HCT116 (cell line): ENCODE results near the gene MTMR10. TPM values are rescaled to one million over a fixed set of nuclear protein-coding genes. Genes with fewer than 3 reads are reported as not detected.

ENCODE experiments used
- ATAC-seq: fragments of 200-7000 bp; cut with Tn5 transposase; 2 replicates; pipeline ENCODE4 v1.9.1; 2020; ENCODE audit warnings: mild to moderate bottlenecking, moderate library complexity
- BruUV-seq: library from RNA; stranded (reverse); fragments of 400-500 nt; replicated peaks from 2 replicates; lab custom pipeline; 2021; lab: Mats Ljungman, UMichigan
- CTCF ChIA-PET: fragments of 300-600 bp; sonication (Branson Sonifier 250); formaldehyde crosslinking; loops from one replicate; lab custom pipeline; 2021; ENCODE audit warnings: antibody characterized with exemption; lab: Charles Lee
- POLR2A ChIA-PET: fragments of 300-600, 350-600 bp; sonication (Branson Sonifier 250); formaldehyde crosslinking; loops from one replicate; lab custom pipeline; 2021; ENCODE audit warnings: antibody characterized with exemption; lab: Charles Lee
- RAD21 ChIA-PET, 2 experiments: fragments of 300-600 bp; sonication (Branson Sonifier 250); formaldehyde crosslinking; loops; one replicate each; lab custom pipeline; 2023; ENCODE audit warnings: low total read pairs in 2 of 2; ENCODE audit not compliant: uncharacterized antibody in 2 of 2, unreplicated experiment in 2 of 2, low non-redundant PET in 1 of 2; lab: Charles Lee
- DNase-seq: peaks from one replicate; pipeline ENCODE4 v3.0.0-alpha.2; 2010; ENCODE audit warnings: low read depth, low spot score
- H2AFZ ChIP-seq: fragments of 200-600 bp; shearing (Covaris generic), sonication (generic); 2 replicates; pipeline ENCODE4 v1.6.1; 2017; ENCODE audit warnings: low read depth, mixed run types, mixed read lengths, antibody characterized with exemption, low read length; ENCODE audit not compliant: poor library complexity, severe bottlenecking
- H3K27ac ChIP-seq: 2 replicates; pipeline ENCODE4 v1.5.1; 2012; ENCODE audit warnings: low read depth, low read length
- H3K27me3 ChIP-seq: fragments of 200-600 bp; sonication (generic); 2 replicates; pipeline ENCODE4 v1.6.1; 2016; ENCODE audit warnings: mixed run types, low read length, mixed read lengths; ENCODE audit not compliant: insufficient read depth
- H3K36me3 ChIP-seq, 2 experiments: fragments of 200-500 bp in 1 of 2; fragments of 200-600 bp in 1 of 2; sonication (Bioruptor generic) in 1 of 2; sonication (generic) in 1 of 2; 2 replicates each; pipeline versions ENCODE4 v1.5.1 to v1.6.1; 2014 to 2016; ENCODE audit warnings: low read length in 2 of 2, inconsistent platforms in 1 of 2, mixed read lengths in 1 of 2, mixed run types in 1 of 2; ENCODE audit not compliant: insufficient read depth in 2 of 2, control insufficient read depth in 1 of 2
- H3K4me1 ChIP-seq, 2 experiments: fragments of 200-600 bp in 1 of 2; sonication (generic) in 1 of 2; 2 replicates each; pipeline versions ENCODE4 v1.5.1 to v1.6.1; 2012 to 2017; ENCODE audit warnings: low read length in 2 of 2, inconsistent platforms in 1 of 2, mild to moderate bottlenecking in 1 of 2, mixed read lengths in 1 of 2, mixed run types in 1 of 2, moderate library complexity in 1 of 2; ENCODE audit not compliant: insufficient read depth in 2 of 2, control insufficient read depth in 1 of 2
- H3K4me2 ChIP-seq: fragments of 200-600 bp; sonication (generic); 2 replicates; pipeline ENCODE4 v1.6.1; 2017; ENCODE audit warnings: mixed run types, low read length, mixed read lengths
- H3K4me3 ChIP-seq, 2 experiments: fragments of 200-600 bp in 1 of 2; sonication (generic) in 1 of 2; replicated peaks in 1 of 2; 2 replicates each; pipeline ENCODE4 v1.5.1; 2011 to 2016; ENCODE audit warnings: low read length in 2 of 2, control low read depth in 1 of 2, low read depth in 1 of 2, mild to moderate bottlenecking in 1 of 2, mixed read lengths in 1 of 2, mixed run types in 1 of 2
- H3K79me2 ChIP-seq: fragments of 200-600 bp; sonication (generic); 2 replicates; pipeline ENCODE4 v1.6.1; 2017; ENCODE audit warnings: mild to moderate bottlenecking, mixed run types, low read length, moderate library complexity, mixed read lengths; ENCODE audit not compliant: insufficient read depth
- H3K9ac ChIP-seq: fragments of 200-600 bp; sonication (generic); 2 replicates; pipeline ENCODE4 v1.6.1; 2016; ENCODE audit warnings: low read length, mixed read lengths
- H3K9me2 ChIP-seq: fragments of 200-600 bp; sonication (generic), shearing (Covaris generic); 2 replicates; pipeline ENCODE4 v1.6.1; 2017; ENCODE audit warnings: mixed run types, mild to moderate bottlenecking, moderate library complexity; ENCODE audit not compliant: insufficient read depth
- H3K9me3 ChIP-seq, 2 experiments: fragments of 200-500 bp in 1 of 2; fragments of 200-600 bp in 1 of 2; sonication (Bioruptor generic) in 1 of 2; sonication (generic) in 1 of 2; 2 replicates each; pipeline ENCODE4 v1.6.1; 2014 to 2017; ENCODE audit warnings: low read length in 2 of 2, mixed read lengths in 2 of 2, inconsistent platforms in 1 of 2, low read depth in 1 of 2, mild to moderate bottlenecking in 1 of 2, mixed run types in 1 of 2, moderate library complexity in 1 of 2; ENCODE audit not compliant: control insufficient read depth in 1 of 2, insufficient read depth in 1 of 2
- H4K20me1 ChIP-seq: fragments of 200-600 bp; sonication (generic), shearing (Covaris generic); 2 replicates; pipeline ENCODE4 v1.6.1; 2017; ENCODE audit warnings: mixed run types, mild to moderate bottlenecking, moderate library complexity; ENCODE audit not compliant: insufficient read depth
- CBX3 ChIP-seq: IDR thresholded peaks from 2 replicates; pipeline ENCODE4 v1.6.1; 2012; ENCODE audit warnings: low read depth
- CEBPB ChIP-seq: IDR thresholded peaks from 2 replicates; pipeline ENCODE4 v1.6.1; 2012; ENCODE audit warnings: low read depth
- CTCF ChIP-seq, 3 experiments: fragments of 200-600 bp in 1 of 3; sonication (generic) in 1 of 3; IDR thresholded peaks in 2 of 3; conservative IDR thresholded peaks in 1 of 3; 2 replicates each; pipeline ENCODE4 v1.5.1; 2012 to 2017; ENCODE audit warnings: low read depth in 2 of 3, low read length in 2 of 3, antibody characterized with exemption in 1 of 3, borderline replicate concordance in 1 of 3, control low read depth in 1 of 3, mild to moderate bottlenecking in 1 of 3, mixed read lengths in 1 of 3, mixed run types in 1 of 3, moderate library complexity in 1 of 3; ENCODE audit not compliant: insufficient read depth in 1 of 3
- EGR1 ChIP-seq: IDR thresholded peaks from 2 replicates; pipeline ENCODE4 v1.6.1; 2012; ENCODE audit warnings: low read depth
- ELF1 ChIP-seq: IDR thresholded peaks from 2 replicates; pipeline ENCODE4 v1.6.1; 2012; ENCODE audit warnings: low read depth, borderline replicate concordance
- EZH2 ChIP-seq: fragments of 200-600 bp; sonication (generic); IDR thresholded peaks from 2 replicates; pipeline ENCODE4 v1.6.1; 2017; ENCODE audit warnings: antibody characterized with exemption, mixed run types
- EZH2phosphoT487 ChIP-seq: fragments of 200-600 bp; IDR thresholded peaks from 2 replicates; pipeline ENCODE4 v1.6.1; 2018; ENCODE audit warnings: antibody characterized with exemption, borderline replicate concordance
- FOSL1 ChIP-seq: IDR thresholded peaks from 2 replicates; pipeline ENCODE4 v1.6.1; 2012; ENCODE audit warnings: low read depth
- MAX ChIP-seq: IDR thresholded peaks from 2 replicates; pipeline ENCODE4 v1.6.1; 2012
- POLR2A ChIP-seq: IDR thresholded peaks from 2 replicates; pipeline ENCODE4 v1.7.0; 2011; ENCODE audit warnings: borderline replicate concordance; ENCODE audit not compliant: insufficient read depth, insufficient read length; ENCODE audit errors: extremely low read depth
- POLR2AphosphoS5 ChIP-seq: IDR thresholded peaks from 2 replicates; pipeline ENCODE4 v1.6.1; 2011; ENCODE audit warnings: mild to moderate bottlenecking, low read depth, low read length, moderate library complexity
- RAD21 ChIP-seq: IDR thresholded peaks from 2 replicates; pipeline ENCODE4 v1.6.1; 2012; ENCODE audit warnings: low read depth, mild to moderate bottlenecking
- REST ChIP-seq: IDR thresholded peaks from 2 replicates; pipeline ENCODE4 v1.6.1; 2012; ENCODE audit warnings: low read depth
- SIN3A ChIP-seq: IDR thresholded peaks from 2 replicates; pipeline ENCODE4 v1.6.1; 2012; ENCODE audit warnings: low read depth
- SP1 ChIP-seq: IDR thresholded peaks from 2 replicates; pipeline ENCODE4 v1.6.1; 2012; ENCODE audit warnings: low read depth
- TCF7L2 ChIP-seq: IDR thresholded peaks from 2 replicates; pipeline ENCODE4 v1.7.0; 2011; ENCODE audit warnings: borderline replicate concordance, inconsistent platforms; ENCODE audit not compliant: insufficient read depth, insufficient read length; ENCODE audit errors: extremely low read depth
- ZFX ChIP-seq: fragments of 450-650 bp; IDR thresholded peaks from 2 replicates; pipeline ENCODE4 v1.6.1; 2017
- ZNF274 ChIP-seq: fragments of 200-500 bp; sonication (Bioruptor generic); IDR thresholded peaks from 2 replicates; pipeline ENCODE4 v1.6.1; 2014; ENCODE audit warnings: mild to moderate bottlenecking, low read depth, low read length, inconsistent platforms
- intact Hi-C: fragments of 100-400 bp; cut with micrococcal nuclease; formaldehyde crosslinking; loops from 2 replicates; pipeline ENCODE4 v1.10.0; 2022
- total RNA-seq: library from RNA; stranded (reverse); gene quantifications from one replicate; pipeline ENCODE4 v1.2.1, GENCODE V29; 2021; ENCODE audit not compliant: unreplicated experiment

The MTMR10 gene
- total RNA-seq, 1 experiment from 2014 or later: 13.4 TPM

GRCh38 chr15:30969724-30970123 is 21.7 kb downstream of the MTMR10 start:
- Histone ChIP-seq H3K27me3 (no peaks in the 10 kb centered on the region), H4K20me1 (no peaks in the 10 kb centered on the region), H3K9me2 (no peaks in the 10 kb centered on the region), H3K4me2 (no peak overlapping the region), H3K36me3 (peaks cover 0 to 2% of the 10 kb centered on the region in 2 experiments; a peak in 1 of 4 replicates), H2AFZ (no peak overlapping the region), H3K9ac (no peak overlapping the region), H3K4me3 (no peak overlapping the region), H3K4me1 (no peaks in the 10 kb centered on the region), H3K27ac (no peak overlapping the region), H3K9me3 (no peaks in the 10 kb centered on the region), H3K79me2 (no peaks in the 10 kb centered on the region)
- ATAC-seq (no peak), DNase-seq (no peak)
- RAD21 ChIA-PET: no interaction called here
- no peak for TF ChIP-seq ZFX
- no peak for TF ChIP-seq ZNF274
- no peak for TF ChIP-seq REST
- TF ChIP-seq CTCF (IDR thresholded peaks at IDR 0.05 in 2 of 3, conservative IDR thresholded peaks at IDR 0.05 in 1 of 3; ENCODE audit: borderline replicate concordance in 1 of 3, insufficient read depth in 1 of 3, low read depth in 2 of 3, low read length in 2 of 3): no peak
- TF ChIP-seq FOSL1: no peak
- no peak for TF ChIP-seq RAD21
- TF ChIP-seq EZH2: no peak
- TF ChIP-seq ELF1: no peak
- TF ChIP-seq SIN3A: no peak
- TF ChIP-seq EGR1: no peak
- TF ChIP-seq POLR2A: no peak
- TF ChIP-seq POLR2AphosphoS5: no peak
- TF ChIP-seq MAX: no peak
- TF ChIP-seq CBX3: no peak
- no peak for TF ChIP-seq SP1
- TF ChIP-seq CEBPB: no peak
- TF ChIP-seq TCF7L2: no peak
- TF ChIP-seq EZH2phosphoT487: no peak
- BruUV-seq: no TSS peak
- POLR2A ChIA-PET: no interaction called here
- CTCF ChIA-PET: no interaction called here
- intact Hi-C loops: no loop called here
